ENCODE results near the gene CIRBP.

- TF ChIP-seq CTCF (IDR thresholded peaks at IDR 0.05) (no peak), REST (IDR thresholded peaks at IDR 0.05; ENCODE audit: insufficient read depth in 1 of 2, low read depth in 2 of 2, low read length in 1 of 2) (no peak), POLR2AphosphoS5 (IDR thresholded peaks at IDR 0.05; ENCODE audit: low read depth, low read length) (no peak), SIN3A (IDR thresholded peaks at IDR 0.05; ENCODE audit: borderline replicate concordance, insufficient read depth, low read depth, low read length) (no peak), TCF7L2 (IDR thresholded peaks at IDR 0.05; ENCODE audit: low read depth, low read length) (no peak)
Observed at GRCh38 chr19:1298235-1298634, 29.1 kb downstream of the CIRBP start.

Data from Panc1 (cell line).